Measurements from ENCODE around the gene C9orf152. TPM values are rescaled to one million over a fixed set of nuclear protein-coding genes. Genes with fewer than 3 reads are reported as not detected.
A peak's percentile ranks its signal among the peaks of the same experiment; 100 is the strongest.

The C9orf152 gene
- total RNA-seq, 1 donor from 2014 or later = not detected

DNA sequence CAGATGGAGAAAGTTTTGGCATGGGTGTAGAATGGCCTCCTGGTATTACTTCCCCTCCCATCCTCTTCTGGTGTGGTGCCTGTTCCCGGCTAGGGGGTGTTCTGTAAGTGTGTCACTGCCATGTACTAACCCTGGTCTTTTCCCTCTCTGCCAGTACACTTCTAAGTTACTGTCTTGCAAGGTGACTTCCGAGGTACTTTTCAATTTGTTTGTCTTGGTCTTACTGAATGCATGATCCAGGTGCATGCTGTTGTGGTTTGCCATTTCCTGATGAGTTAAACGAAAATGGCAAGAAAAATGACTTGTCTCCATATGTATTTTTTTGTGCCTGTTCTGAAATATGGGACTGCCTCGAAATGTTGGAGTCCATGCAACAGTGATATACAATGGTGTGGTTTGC is 46.0 kb downstream of the C9orf152 start:
- intact Hi-C loops (cut with micrococcal nuclease) = no loop called here
- Histone ChIP-seq H3K27me3 (ENCODE audit: low read depth) (no peaks in the 10 kb centered on the region), H3K27ac (replicated peaks) (peak overlapping the region; percentile 43), H3K4me3 (no peak overlapping the region), H3K9me3 (replicated peaks) (no peaks in the 10 kb centered on the region), H3K4me1 (peaks cover 84% of the 10 kb centered on the region), H3K36me3 (peaks cover 6% of the 10 kb centered on the region)
- TF ChIP-seq, protein P1, sequence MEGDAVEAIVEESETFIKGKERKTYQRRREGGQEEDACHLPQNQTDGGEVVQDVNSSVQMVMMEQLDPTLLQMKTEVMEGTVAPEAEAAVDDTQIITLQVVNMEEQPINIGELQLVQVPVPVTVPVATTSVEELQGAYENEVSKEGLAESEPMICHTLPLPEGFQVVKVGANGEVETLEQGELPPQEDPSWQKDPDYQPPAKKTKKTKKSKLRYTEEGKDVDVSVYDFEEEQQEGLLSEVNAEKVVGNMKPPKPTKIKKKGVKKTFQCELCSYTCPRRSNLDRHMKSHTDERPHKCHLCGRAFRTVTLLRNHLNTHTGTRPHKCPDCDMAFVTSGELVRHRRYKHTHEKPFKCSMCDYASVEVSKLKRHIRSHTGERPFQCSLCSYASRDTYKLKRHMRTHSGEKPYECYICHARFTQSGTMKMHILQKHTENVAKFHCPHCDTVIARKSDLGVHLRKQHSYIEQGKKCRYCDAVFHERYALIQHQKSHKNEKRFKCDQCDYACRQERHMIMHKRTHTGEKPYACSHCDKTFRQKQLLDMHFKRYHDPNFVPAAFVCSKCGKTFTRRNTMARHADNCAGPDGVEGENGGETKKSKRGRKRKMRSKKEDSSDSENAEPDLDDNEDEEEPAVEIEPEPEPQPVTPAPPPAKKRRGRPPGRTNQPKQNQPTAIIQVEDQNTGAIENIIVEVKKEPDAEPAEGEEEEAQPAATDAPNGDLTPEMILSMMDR (IDR thresholded peaks at IDR 0.05; ENCODE audit: borderline replicate concordance) = no peak
- DNase-seq = no peak

DNA sequence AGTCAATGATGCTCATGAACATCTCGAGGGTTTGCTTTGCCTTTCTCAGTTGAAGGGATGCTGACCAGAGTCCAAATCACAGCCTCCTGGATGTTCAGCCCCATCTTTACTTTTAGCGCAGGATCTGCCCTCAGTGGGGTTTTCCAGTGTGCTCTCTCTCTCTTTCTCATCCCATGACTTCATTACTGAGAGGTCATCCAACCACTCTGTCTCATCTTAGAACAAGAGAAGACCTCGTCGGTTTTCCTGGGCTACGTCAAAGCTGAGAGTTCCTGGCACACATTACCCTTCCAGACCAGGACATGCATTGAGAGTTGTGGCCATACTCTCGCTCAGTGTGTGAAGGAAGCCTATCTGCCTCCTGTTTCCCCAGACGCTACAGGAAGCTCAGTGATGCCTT is 47.3 kb downstream of the C9orf152 start:
- H3K9me3 ChIP-seq (replicated peaks) = no peaks in the 10 kb centered on the region
- intact Hi-C loops (cut with micrococcal nuclease) = no loop called here
- peaks cover 8% of the 10 kb centered on the region for H3K36me3 ChIP-seq
- TF ChIP-seq, protein P1 (IDR thresholded peaks at IDR 0.05; ENCODE audit: borderline replicate concordance) = no peak
- peaks cover 84% of the 10 kb centered on the region for H3K4me1 ChIP-seq
- H3K27ac ChIP-seq (replicated peaks) = no peak overlapping the region
- H3K27me3 ChIP-seq (ENCODE audit: low read depth) = no peaks in the 10 kb centered on the region
- H3K4me3 ChIP-seq = no peak overlapping the region
- DNase-seq = no peak

DNA sequence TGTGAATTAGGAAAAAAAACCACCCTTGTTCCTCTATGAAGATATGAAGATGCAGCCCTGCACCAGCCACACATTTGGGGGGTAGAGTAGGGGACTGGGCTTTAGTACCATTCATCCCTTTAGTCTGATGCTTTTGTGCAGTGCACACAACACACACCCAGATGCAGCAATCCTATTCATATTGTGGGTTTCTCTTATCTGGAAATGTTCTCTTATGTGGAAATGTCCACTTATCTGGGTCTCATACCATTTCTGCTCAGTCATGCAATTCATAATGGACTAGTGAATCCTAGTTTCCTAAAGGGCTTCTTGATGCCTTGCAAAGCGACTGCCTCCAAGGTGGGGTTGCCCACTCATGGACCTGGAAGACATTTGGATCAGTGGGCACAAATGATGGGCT is 47.8 kb downstream of the C9orf152 start:
- Histone ChIP-seq H3K4me1 (peaks cover 85% of the 10 kb centered on the region), H3K9me3 (replicated peaks) (no peaks in the 10 kb centered on the region), H3K27ac (replicated peaks) (no peak overlapping the region), H3K27me3 (ENCODE audit: low read depth) (no peaks in the 10 kb centered on the region), H3K36me3 (peaks cover 8% of the 10 kb centered on the region), H3K4me3 (no peak overlapping the region)
- DNase-seq = no peak
- TF ChIP-seq, protein P1 (IDR thresholded peaks at IDR 0.05; ENCODE audit: borderline replicate concordance) = no peak
- intact Hi-C loops (cut with micrococcal nuclease) = no loop called here

DNA sequence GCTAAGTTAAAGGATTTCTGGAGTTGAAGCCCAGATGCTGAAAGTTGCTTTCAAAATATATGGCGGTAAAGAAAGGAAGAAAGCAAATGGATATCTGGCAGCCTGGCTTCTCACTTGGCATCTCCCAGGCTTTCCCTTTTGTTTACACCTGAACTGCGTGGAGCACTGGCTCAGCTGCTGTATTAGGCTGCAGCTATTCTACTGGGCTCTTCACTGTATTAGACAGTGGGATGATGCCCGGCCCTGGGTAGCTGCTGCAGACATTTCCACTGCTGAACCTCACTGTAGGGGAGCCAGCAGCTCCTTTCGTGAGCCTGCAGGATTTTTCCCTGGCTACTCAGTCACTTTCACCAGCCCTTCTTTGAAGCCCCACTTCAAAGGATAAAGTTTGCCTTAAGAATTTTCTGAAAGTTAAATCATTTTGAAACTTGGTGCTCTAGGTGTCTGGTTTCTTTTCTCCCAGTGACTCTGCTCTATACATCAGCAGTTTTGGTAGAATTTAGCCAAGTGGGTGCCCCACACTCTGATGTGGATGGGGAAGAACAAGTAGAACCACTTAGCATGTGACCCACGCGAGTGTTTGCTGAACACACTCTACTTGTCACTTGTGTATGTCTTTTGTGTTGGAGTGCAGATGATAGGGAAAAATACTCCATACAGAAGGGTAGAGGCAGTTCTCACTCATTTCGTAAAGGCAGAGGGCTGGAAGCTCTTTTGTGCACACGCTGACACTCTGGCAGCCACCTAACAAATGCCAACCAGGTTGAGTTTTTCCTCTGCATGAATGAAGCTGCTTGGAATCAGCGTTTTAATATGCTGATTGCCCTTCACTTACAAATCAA is 49.9 kb downstream of the C9orf152 start:
- peaks cover 8% of the 10 kb centered on the region for H3K36me3 ChIP-seq
- DNase-seq = no peak
- intact Hi-C loops (cut with micrococcal nuclease) = no loop called here
- H3K27ac ChIP-seq (replicated peaks) = peak overlapping the region; percentile 39
- TF ChIP-seq, protein P1 (IDR thresholded peaks at IDR 0.05; ENCODE audit: borderline replicate concordance) = no peak
- no peak overlapping the region for H3K4me3 ChIP-seq
- no peaks in the 10 kb centered on the region for H3K9me3 ChIP-seq (replicated peaks)
- no peaks in the 10 kb centered on the region for H3K27me3 ChIP-seq (ENCODE audit: low read depth)
- peaks cover 93% of the 10 kb centered on the region for H3K4me1 ChIP-seq

DNA sequence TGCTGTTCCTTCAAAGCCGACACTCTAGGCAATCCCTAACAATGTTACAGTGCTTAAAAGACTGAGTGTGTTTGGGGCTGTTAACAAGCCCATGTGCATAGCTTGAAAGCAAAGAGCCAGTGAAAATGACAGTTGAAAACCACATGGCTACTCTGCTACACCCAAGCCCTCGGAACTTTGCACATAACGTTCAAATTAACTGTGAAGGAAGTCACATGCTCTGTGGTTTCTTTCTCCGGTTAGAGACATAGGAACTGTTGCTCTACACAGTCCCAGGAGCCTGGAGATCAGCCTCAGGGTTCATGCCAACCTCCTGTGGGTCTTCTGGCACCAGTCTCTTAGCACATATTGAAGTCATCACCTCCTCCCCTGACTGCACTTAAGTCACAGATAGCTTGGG is 51.1 kb downstream of the C9orf152 start:
- Histone ChIP-seq H3K36me3 (peaks cover 8% of the 10 kb centered on the region), H3K27me3 (ENCODE audit: low read depth) (no peaks in the 10 kb centered on the region), H3K9me3 (replicated peaks) (no peaks in the 10 kb centered on the region), H3K4me1 (peaks cover 100% of the 10 kb centered on the region), H3K27ac (replicated peaks) (peak overlapping the region; percentile 9), H3K4me3 (no peak overlapping the region)
- no peak for DNase-seq
- intact Hi-C loops (cut with micrococcal nuclease) = no loop called here
- TF ChIP-seq, protein P1 (IDR thresholded peaks at IDR 0.05; ENCODE audit: borderline replicate concordance) = no peak
